ENCODE results near the gene MPST. TPM values are rescaled to one million over a fixed set of nuclear protein-coding genes. Genes with fewer than 3 reads are reported as not detected.

The MPST gene
- total RNA-seq, 6 experiments from 2014 or later, result 24.9 to 35.5 (median 27.5) TPM

DNA sequence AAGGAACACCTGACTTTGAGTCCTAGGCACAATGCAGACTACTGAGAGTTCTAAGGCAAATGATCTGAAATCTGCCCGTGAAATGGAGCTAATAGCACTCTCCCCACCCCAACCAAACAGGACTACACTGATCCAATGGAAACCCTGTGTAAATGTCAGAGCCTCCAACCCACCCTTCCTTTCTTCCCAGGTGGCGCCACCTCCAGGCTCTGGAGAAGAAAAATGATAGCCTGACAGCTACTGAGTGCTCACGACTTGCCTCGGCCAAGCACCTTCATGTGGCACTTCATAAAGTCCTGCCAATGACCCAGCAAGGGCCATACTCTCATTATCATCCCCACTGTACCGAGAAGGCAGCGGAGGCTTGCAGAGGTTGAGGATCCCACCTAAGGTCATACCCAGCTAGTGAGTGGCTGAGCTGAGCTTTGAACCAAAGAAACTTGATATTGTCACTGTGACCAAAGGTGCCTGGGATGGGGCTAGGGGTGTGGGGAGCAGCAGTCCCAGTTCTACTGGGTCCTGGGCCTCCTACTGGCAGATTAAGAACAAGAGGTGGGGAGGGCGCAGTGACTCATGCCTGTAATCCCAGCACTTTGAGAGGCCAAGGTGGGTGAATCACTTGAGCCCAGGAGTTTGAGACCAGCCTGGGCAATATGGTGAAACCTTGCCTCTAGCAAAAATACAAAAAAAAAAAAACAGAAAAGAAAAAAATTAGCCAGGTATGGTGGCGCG, 20.8 kb upstream of the MPST start:
- Mint-ChIP-seq H3K9me3 (peaks cover 4% of the 10 kb centered on the region; the same call in 1 of the 2 replicates), H3K27me3 (ENCODE audit: insufficient read depth) (peaks cover 36% of the 10 kb centered on the region), H3K27ac (no peak overlapping the region), H3K4me1 (ENCODE audit: low read depth) (peaks cover 10% of the 10 kb centered on the region; the same call in 1 of the 2 replicates), H3K4me3 (no peak overlapping the region), H3K36me3 (ENCODE audit: low read depth) (no peaks in the 10 kb centered on the region)
- peak; percentile 28 for DNase-seq
- TF ChIP-seq, protein P1, sequence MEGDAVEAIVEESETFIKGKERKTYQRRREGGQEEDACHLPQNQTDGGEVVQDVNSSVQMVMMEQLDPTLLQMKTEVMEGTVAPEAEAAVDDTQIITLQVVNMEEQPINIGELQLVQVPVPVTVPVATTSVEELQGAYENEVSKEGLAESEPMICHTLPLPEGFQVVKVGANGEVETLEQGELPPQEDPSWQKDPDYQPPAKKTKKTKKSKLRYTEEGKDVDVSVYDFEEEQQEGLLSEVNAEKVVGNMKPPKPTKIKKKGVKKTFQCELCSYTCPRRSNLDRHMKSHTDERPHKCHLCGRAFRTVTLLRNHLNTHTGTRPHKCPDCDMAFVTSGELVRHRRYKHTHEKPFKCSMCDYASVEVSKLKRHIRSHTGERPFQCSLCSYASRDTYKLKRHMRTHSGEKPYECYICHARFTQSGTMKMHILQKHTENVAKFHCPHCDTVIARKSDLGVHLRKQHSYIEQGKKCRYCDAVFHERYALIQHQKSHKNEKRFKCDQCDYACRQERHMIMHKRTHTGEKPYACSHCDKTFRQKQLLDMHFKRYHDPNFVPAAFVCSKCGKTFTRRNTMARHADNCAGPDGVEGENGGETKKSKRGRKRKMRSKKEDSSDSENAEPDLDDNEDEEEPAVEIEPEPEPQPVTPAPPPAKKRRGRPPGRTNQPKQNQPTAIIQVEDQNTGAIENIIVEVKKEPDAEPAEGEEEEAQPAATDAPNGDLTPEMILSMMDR (IDR thresholded peaks at IDR 0.05), result peak; percentile 52; the same call in 1 of the 2 replicates

DNA sequence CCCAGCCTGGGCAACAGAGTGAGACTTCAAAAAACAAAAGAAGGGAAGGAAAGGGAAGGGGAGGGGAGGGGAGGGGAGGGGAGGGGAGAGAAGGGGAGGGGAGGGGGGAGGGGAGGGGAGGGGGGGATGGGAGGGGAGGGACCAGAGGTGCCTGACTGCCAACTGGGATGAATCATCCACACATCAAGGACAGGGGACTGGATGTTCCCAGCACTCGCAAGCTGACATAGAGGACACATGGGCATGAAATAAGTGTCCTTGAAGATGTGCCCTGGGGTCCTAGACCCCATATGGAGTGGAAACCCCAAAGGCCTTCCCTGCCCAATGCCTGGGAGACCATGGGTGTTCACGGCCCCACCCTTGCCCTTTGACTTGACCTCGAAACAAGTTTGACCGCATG, 20.1 kb upstream of the MPST start:
- no peak overlapping the region for H3K27ac Mint-ChIP-seq
- no peak overlapping the region for H3K4me3 Mint-ChIP-seq
- TF ChIP-seq, protein P1 (IDR thresholded peaks at IDR 0.05), result no peak
- H3K9me3 Mint-ChIP-seq, result peaks cover 4% of the 10 kb centered on the region; the same call in 1 of the 2 replicates
- peaks cover 43% of the 10 kb centered on the region for H3K27me3 Mint-ChIP-seq (ENCODE audit: insufficient read depth)
- H3K36me3 Mint-ChIP-seq (ENCODE audit: low read depth), result no peaks in the 10 kb centered on the region
- no peak for DNase-seq
- H3K4me1 Mint-ChIP-seq (ENCODE audit: low read depth), result peaks cover 10% of the 10 kb centered on the region; the same call in 1 of the 2 replicates

DNA sequence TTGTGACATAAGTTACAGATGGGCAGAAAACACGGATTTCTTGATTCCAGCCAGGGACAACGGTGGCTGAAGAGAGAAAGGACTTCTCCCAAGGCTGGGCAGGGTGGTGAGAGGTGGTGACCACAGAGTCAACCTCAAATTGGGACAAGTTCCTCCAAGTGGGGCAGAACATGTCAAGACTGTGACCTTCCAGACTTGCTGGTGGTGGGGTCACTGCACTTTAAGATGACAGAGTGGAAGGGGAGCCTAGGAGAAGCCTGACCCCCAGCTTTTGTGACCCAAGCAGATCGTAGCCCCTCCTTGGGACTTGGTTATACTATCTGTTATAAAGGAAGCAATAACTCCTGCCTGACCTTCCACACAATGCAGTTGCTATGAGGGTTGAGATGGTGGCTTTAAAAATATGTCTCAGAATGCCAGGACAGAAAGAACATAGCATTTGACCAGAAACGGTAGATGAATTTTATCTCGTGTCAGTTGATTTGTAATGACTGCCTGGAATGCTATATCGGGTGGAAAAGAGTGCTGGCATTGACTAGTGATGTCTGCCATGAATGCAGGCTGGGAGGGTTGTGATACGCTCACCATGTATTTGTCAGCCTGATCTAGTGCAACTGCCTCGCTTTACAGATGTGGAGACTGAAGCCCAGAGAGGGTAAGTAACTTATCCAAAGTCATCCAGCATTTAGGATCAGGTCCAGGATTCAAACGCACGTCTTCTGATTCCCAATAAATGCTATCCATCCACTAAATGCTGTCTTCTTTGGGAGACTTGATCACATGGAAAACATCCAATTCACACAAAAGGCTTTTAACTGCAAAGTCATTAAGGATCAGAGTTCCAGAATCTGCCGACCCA, 18.6 kb upstream of the MPST start:
- TF ChIP-seq, protein P1 (IDR thresholded peaks at IDR 0.05), result no peak
- H3K4me1 Mint-ChIP-seq (ENCODE audit: low read depth), result peaks cover 10% of the 10 kb centered on the region; the same call in 1 of the 2 replicates
- no peaks in the 10 kb centered on the region for H3K36me3 Mint-ChIP-seq (ENCODE audit: low read depth)
- peaks cover 46% of the 10 kb centered on the region for H3K27me3 Mint-ChIP-seq (ENCODE audit: insufficient read depth)
- H3K4me3 Mint-ChIP-seq, result no peak overlapping the region
- H3K27ac Mint-ChIP-seq, result no peak overlapping the region
- peaks cover 6% of the 10 kb centered on the region for H3K9me3 Mint-ChIP-seq
- DNase-seq, result no peak

DNA sequence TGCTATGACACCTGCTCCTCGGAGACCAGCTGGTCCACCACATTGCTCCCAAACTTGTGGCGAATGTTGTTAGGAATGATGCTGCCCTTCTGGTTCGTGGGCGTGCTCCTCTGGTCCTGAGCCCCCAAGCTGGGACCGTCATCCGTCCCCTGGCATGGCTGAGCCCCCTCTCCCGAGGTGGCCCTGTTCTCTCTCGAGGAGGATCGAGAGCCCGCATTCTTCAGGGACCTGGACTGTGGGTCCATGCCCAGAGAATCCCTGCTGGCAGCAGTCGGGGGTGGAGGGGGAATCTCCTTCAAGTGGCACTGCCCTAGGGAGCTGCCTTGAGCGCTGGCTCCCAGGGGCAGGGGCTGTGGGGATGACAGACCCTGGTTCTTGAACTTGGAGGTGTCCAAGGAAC, 17.7 kb upstream of the MPST start:
- DNase-seq, result no peak
- Mint-ChIP-seq H3K9me3 (peaks cover 6% of the 10 kb centered on the region), H3K36me3 (ENCODE audit: low read depth) (no peaks in the 10 kb centered on the region)

DNA sequence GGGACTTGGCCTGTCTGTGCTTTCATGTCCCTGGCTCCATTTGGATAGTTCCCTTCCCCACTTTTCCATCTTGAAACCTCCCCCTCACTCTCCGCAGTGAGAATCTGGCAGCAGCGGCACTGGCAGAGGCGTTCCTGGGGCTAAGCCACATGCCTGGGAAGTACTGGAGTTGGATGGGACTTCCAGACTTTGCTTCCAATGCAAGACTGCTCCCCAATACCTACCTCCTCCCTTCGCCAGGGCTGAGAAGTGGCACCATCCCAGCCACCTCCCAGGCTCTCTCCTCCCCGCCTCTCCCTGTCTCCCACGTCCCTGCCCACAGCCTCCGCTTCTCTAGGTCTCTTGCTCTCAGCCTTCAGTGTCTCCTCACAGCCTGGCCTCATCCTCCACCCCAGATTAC, 16.9 kb upstream of the MPST start:
- no peaks in the 10 kb centered on the region for H3K36me3 Mint-ChIP-seq (ENCODE audit: low read depth)
- H3K9me3 Mint-ChIP-seq, result peaks cover 6% of the 10 kb centered on the region
- no peak overlapping the region for H3K4me3 Mint-ChIP-seq
- DNase-seq, result no peak
- TF ChIP-seq, protein P1 (IDR thresholded peaks at IDR 0.05), result no peak
- no peak overlapping the region for H3K27ac Mint-ChIP-seq
- H3K4me1 Mint-ChIP-seq (ENCODE audit: low read depth), result peaks cover 10% of the 10 kb centered on the region; the same call in 1 of the 2 replicates
- peaks cover 52% of the 10 kb centered on the region for H3K27me3 Mint-ChIP-seq (ENCODE audit: insufficient read depth)

More for the DNA sequence above, 17.7 kb upstream of the MPST start:
- Mint-ChIP-seq H3K4me3 (no peak overlapping the region), H3K27me3 (ENCODE audit: insufficient read depth) (peaks cover 50% of the 10 kb centered on the region), H3K27ac (no peak overlapping the region), H3K4me1 (ENCODE audit: low read depth) (peaks cover 10% of the 10 kb centered on the region; the same call in 1 of the 2 replicates)
- TF ChIP-seq, protein P1 (IDR thresholded peaks at IDR 0.05), result no peak

Measured in HFFc6 (cell line).